NOMO-1 (cell line): Measurements from ENCODE around the gene LRBA.

ENCODE experiments used
- DNase-seq, 2 experiments: peaks; one replicate each; lab custom pipeline; 2025; ENCODE audit not compliant: unreplicated experiment in 2 of 2; lab: John Stamatoyannopoulos, UW

The LRBA gene

GRCh38 chr4:150345207-150345744 lies 669.8 kb downstream of the LRBA start:
- no peak for DNase-seq

- DNase-seq: no peak
Measured at GRCh38 chr4:150343796-150344195, 671.3 kb downstream of the LRBA start.

- no peak for DNase-seq
Measured at GRCh38 chr4:150342945-150343344, 672.1 kb downstream of the LRBA start.

GRCh38 chr4:150337734-150338133 lies 677.4 kb downstream of the LRBA start:
- no peak for DNase-seq

- no peak for DNase-seq
Measured at GRCh38 chr4:150336676-150337412, 678.2 kb downstream of the LRBA start.

GRCh38 chr4:150332961-150333360 lies 682.1 kb downstream of the LRBA start:
- DNase-seq: no peak

GRCh38 chr4:150332086-150332485 lies 683.0 kb downstream of the LRBA start:
- no peak for DNase-seq

- no peak for DNase-seq
Measured at GRCh38 chr4:150329373-150329772, 685.7 kb downstream of the LRBA start.

- DNase-seq: no peak
Measured at GRCh38 chr4:150328496-150328895, 686.6 kb downstream of the LRBA start.

GRCh38 chr4:150327262-150327780 lies 687.8 kb downstream of the LRBA start:
- DNase-seq: no peak

GRCh38 chr4:150325872-150326271 lies 689.2 kb downstream of the LRBA start:
- no peak for DNase-seq

GRCh38 chr4:150323406-150324325 lies 691.4 kb downstream of the LRBA start:
- no peak for DNase-seq

- DNase-seq: no peak
Measured at GRCh38 chr4:150322646-150323045, 692.4 kb downstream of the LRBA start.

GRCh38 chr4:150321113-150321512 lies 694.0 kb downstream of the LRBA start:
- DNase-seq: no peak

GRCh38 chr4:150318971-150319370 lies 696.1 kb downstream of the LRBA start:
- no peak for DNase-seq

GRCh38 chr4:150318527-150318926 lies 696.6 kb downstream of the LRBA start:
- DNase-seq: no peak

- peak in 1 of 2 experiments; percentile 36 for DNase-seq
Measured at GRCh38 chr4:150316332-150317205, 698.5 kb downstream of the LRBA start.

GRCh38 chr4:150315691-150316090 lies 699.4 kb downstream of the LRBA start:
- DNase-seq: no peak

GRCh38 chr4:150315175-150315574 lies 699.9 kb downstream of the LRBA start:
- no peak for DNase-seq

GRCh38 chr4:150314031-150314430 lies 701.1 kb downstream of the LRBA start:
- DNase-seq: no peak
